HG03095 (cell line): ENCODE measurements around the gene GLIS1.
"Not testable (repeated sequence)": the region's sequence is repeated elsewhere in the genome, so short reads cannot be mapped to it uniquely, and the experiment has no call there.

Source experiments
- ATAC-seq: cut with Tn5 transposase; IDR thresholded peaks from one replicate; pipeline ENCODE4 v1.9.1; 2021; ENCODE audit warnings: moderate library complexity; ENCODE audit not compliant: unreplicated experiment

Gene GLIS1

GRCh38 chr1:53572065-53572814, 166.7 kb downstream of the GLIS1 start:
- ATAC-seq = no peak

DNA sequence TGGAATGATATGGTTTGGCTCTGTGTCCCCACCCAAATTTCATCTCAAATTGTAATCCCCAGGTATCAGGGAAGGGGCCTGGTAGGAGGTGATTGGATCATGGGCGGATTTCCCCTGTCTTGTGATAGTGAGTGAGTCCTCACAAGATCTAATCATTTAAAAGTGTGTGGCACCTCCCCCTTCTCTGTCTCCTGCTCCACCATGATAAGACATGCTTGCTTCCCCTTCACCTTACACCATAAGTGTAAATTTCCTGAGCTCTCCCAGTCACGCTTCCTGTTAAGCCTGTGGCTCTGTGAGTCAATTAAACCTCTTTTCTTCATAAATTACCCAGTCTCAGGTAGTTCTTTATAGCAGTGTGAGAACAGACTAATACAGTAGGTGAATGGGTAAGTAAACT, 170.4 kb downstream of the GLIS1 start:
- ATAC-seq = no peak

GRCh38 chr1:53567851-53568250, 171.1 kb downstream of the GLIS1 start:
- ATAC-seq = no peak

DNA sequence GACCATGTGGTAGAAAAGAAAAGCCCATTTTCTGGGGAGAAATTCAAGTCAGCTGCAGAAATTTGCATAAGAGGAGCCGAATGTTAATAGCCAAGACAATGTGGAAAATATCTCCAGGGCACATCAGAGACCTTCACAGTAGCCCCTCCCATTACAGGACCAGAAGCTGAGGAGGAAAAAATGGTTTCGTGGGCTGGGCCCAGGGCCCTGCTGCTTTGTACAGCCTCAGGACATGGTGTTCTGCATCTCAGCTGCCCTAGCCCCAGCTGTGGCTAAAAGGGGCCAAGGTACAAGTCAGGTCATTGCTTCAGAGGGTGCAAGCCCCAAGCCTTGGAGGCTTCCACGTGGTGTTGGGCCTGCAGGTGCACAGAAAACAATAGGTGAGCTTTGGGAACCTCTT, 171.5 kb downstream of the GLIS1 start:
- ATAC-seq = no peak

DNA sequence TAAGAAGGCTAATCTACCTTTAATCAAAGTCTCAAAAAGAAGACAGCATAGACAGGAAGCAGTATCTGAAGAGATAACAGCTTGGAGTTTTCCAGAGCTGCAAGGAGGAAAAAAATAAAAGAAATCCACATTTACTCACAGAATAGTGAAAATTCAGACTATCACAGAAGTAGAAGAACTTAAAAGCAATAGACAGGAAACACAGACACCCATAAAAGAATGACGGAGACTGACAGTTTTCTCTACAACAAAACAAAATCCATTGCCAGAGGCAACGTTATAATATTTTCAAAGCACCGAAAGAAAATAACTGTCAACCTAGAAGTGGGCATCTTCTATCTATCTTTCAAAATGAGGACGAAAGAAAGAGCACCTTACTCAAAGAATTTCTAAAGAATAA, 175.4 kb downstream of the GLIS1 start:
- no peak for ATAC-seq

- no peak for ATAC-seq
Measured at GRCh38 chr1:53562981-53563379, 176.0 kb downstream of the GLIS1 start.

DNA sequence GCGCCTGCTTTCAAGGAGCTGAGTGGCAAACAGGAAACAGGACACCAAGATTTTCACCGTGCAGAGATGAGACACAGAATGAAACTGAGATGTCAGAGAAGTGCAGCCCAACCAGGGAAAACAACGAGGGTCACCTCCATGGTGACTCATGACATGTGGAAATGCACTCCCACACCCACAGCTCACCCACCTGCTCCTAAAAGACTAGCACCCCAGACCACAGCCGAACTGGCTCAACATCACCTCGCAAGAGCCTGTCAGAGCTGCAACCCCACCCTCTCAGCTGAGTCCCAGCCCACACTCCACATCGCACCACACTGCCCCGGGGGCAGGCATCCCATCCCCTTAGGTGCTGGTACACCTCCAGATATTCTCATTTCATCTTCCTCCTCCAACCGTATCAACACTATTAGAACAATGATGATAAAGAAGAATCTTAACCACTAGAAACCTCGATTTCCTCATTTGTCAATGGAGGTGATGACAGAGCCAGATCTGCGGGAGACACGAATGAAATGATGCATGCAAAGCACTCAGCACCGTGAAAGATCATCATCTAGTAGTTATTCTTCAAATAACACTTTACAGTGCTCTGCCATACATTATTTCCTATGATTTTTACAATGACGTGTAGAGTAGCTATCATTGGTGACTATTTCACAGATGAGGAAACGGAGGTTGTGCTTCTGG, 176.5 kb downstream of the GLIS1 start:
- ATAC-seq = no peak

DNA sequence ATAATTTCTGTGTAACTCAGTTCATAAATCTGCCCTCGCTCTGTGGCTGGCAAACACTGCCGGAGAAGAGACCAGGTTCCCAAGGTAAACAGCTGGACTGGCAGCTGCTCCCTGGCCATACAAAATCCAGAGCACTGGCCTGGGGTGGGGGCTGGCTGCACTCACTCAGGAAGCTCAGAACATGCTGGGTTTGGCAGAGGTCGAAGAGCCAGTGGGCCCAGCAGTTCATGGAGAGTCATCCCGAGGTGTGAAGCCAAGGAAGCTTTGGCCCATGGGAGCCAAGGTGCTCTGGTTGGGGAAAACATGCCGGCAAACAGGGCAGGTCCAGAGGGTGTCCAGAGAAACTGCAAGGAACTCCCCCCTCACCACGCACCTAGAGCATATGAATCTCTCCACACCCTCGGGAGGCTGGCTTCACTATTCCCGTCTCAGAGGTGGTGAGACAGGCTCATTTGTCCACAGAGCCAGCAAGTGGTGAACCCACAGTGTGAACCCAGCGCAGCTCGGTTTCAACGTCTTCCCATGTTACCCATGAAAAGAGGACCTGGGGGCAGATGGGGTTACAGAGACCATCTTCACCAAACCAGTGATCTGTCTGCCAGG, 177.4 kb downstream of the GLIS1 start:
- ATAC-seq = no peak

DNA sequence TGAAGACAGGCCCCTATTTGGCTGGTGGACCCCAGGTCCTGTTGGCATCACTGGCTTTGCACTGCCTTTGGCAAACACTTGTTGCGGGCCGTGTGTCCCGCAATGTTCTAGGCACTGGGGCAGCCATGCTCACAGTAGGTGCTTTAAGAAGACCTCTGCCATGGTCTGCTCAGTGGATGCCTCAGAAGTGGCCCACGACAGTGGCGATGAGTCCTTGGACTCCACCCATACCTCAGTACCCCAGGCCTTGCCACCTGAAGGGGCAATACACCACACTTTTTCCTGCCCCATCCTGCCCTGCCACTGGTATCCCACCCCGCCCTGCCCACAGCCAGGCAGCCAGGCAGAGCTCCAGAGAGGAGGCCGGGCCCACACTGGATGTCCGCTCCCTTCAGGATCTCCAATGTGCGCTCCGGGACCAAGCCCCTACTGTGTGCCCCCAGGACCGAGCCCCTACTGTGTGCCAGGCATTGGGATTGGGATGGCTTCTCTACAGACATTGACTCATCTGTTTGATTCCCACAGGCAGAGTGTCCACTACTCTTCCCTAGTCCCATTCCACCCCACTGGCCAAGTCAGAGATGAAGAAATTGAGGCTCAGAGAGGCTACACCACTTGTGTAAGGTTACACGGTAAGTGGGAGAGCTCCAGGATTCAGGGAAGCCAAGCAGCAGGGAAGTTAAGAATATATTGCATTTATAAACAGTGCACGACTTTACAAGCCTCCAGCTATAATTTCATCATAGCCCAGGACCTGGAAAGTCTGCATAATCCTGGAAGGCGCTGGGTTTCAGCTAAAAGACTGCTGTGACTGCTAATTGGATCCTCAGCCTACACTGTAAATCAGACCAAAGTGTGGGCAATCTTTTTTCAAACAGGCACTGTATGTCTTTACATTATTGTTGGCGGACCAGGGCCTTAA, 178.1 kb downstream of the GLIS1 start:
- no peak for ATAC-seq

- no peak for ATAC-seq
Measured at GRCh38 chr1:53559854-53560580, 178.9 kb downstream of the GLIS1 start.

DNA sequence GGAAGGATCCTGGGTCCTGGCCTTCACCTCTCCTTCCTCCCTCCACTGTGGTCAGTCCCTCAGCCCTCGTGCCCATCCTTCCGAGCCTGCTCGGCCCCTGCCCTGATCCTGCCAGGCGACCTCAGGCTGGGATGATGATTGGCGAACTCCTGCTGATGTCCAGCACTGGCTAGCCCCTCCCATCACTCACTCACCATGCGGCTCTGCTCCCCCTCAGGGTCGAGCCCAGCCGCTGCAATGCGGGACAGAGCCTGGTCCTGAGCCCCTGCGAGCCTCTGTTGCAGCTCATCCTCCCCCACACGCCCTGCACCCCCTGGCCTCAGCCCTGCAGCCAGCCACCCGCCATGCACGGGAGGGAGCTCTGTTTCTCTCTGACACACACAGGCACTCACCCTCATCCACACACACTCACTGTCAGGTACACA, 179.6 kb downstream of the GLIS1 start:
- ATAC-seq = no peak

DNA sequence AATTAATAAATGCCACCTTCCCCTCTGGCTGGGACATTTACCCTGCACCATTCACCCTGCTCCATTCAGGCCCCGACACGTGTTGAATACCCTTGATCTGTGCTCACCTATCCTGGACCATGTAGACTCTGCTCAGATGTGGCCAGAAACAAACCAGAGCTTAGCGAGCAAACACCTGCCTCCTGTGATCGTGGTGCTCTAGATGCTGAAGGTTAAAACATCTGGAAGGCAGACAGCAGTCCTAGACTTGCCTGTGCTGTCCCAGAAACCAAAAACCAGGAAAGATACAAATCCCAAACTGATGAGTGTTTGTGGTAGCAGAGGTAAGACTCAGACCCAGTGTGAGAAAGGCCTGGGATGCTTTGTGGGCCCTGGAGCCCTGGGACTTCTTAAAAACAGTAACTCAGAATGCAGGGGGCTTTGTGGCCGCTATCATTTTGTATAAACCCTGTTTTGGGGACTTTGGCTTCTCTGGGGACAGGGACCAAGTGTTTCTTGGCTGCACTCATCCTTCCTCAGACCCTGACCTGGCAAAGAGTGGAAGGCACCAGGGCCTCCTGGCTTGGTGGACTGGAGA, 180.1 kb downstream of the GLIS1 start:
- no peak for ATAC-seq

- ATAC-seq = no peak
Measured at GRCh38 chr1:53557830-53558738, 180.9 kb downstream of the GLIS1 start.

- no peak for ATAC-seq
Measured at GRCh38 chr1:53557369-53557768, 181.6 kb downstream of the GLIS1 start.

- no peak for ATAC-seq
Measured at GRCh38 chr1:53556657-53557227, 182.2 kb downstream of the GLIS1 start.

DNA sequence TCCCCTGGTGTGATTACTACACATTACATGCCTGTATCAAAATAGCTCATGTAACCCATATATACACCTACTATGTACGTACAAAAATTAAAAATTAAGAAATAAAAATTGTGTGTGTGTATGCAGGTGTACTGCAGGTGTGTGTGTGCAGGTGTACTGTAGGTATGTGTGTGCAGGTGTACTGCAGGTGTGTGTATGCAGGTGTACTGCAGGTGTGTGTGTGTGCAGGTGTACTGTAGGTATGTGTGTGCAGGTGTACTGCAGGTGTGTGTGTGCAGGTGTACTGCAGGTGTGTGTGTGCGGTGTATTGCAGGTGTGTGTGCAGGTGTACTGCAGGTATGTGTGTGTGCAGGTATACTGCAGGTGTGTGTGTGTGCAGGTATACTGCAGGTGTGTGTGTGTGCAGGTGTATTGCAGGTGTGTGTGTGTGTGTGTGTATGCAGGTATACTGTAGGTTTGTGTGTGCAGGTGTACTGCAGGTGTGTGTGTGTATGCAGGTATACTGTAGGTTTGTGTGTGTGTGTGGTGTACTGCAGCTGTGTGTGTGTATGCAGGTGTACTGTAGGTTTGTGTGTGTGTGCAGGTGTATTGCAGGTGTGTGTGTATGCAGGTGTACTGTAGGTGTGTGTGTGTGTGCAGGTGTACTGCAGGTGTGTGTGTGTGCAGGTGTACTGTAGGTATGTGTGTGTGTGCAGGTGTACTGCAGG, 183.2 kb downstream of the GLIS1 start:
- ATAC-seq = not testable (repeated sequence)

- ATAC-seq = no peak
Measured at GRCh38 chr1:53554592-53555305, 184.2 kb downstream of the GLIS1 start.
